Measurements from ENCODE around the gene CSK. TPM values are rescaled to one million over a fixed set of nuclear protein-coding genes. Genes with fewer than 3 reads are reported as not detected.
A peak's percentile ranks its signal among the peaks of the same experiment; 100 is the strongest.

CSK gene
- total and polyA plus RNA-seq, 2 donors (not counting 1 experiment from before 2014, with no cell fraction given): 325 to 651 TPM

GRCh38 chr15:74799255-74799855 is 17.5 kb downstream of the CSK start:
- CTCF ChIA-PET: interaction anchor here (0.7 to 37.1 kb wide), 22 partner anchors 9 to 398 kb away, joined by 3 to 2548 read pairs (median 5); partner anchors contain the start of genes CLK3, CPLX3, CSK and FAM219B
- POLR2A ChIA-PET: interaction anchor here (0.9 to 15.8 kb wide), 6 partner anchors 8 to 44 kb away, joined by 3 to 572 read pairs (median 8); partner anchors contain the start of gene CSK
- H3K9ac ChIP-seq (ENCODE audit: low read length): no peak overlapping the region

More at GRCh38 chr15:74799255-74799855, 17.5 kb downstream of the CSK start:
- Histone ChIP-seq H3K79me2 (ENCODE audit: control insufficient read depth, insufficient read depth, low read length) (peaks cover 70% of the 10 kb centered on the region), H4K20me1 (ENCODE audit: control insufficient read depth, insufficient read depth, low read length, poor library complexity, severe bottlenecking) (peaks cover 95% of the 10 kb centered on the region), H3K4me2 (replicated peaks; ENCODE audit: low read depth, low read length, poor library complexity, severe bottlenecking) (peak overlapping the region; percentile 62), H3K27me3 (replicated peaks in 1 of 4; ENCODE audit: control extremely low read depth in 1 of 4, control insufficient read depth in 3 of 4, insufficient read depth in 4 of 4, low read length in 3 of 4) (no peaks in the 10 kb centered on the region), H3K4me3 (ENCODE audit: control extremely low read depth in 1 of 5, extremely low read depth in 1 of 5, insufficient read depth in 1 of 5, low read depth in 2 of 5, low read length in 4 of 5) (no peak overlapping the region), H3K4me1 (ENCODE audit: control insufficient read depth in 2 of 2, insufficient read depth in 2 of 2, low read length in 2 of 2) (peaks cover 63 to 67% of the 10 kb centered on the region in 2 donors), H3K36me3 (replicated peaks in 1 of 2; ENCODE audit: control extremely low read depth in 1 of 2, control insufficient read depth in 1 of 2, extremely low read depth in 1 of 2, insufficient read depth in 2 of 2, low read length in 1 of 2) (peaks cover 0 to 92% of the 10 kb centered on the region in 2 experiments), H3K9me3 (ENCODE audit: control extremely low read depth in 1 of 3, control insufficient read depth in 2 of 3, insufficient read depth in 1 of 3, low read length in 2 of 3) (no peaks in the 10 kb centered on the region), H3K27ac (ENCODE audit: low read length in 2 of 2) (peak overlapping the region; percentile 89 to 93), H2AFZ (ENCODE audit: insufficient read depth, low read depth, low read length, poor library complexity, severe bottlenecking) (no peak overlapping the region)
- ATAC-seq (ENCODE audit: low read depth): peak; percentile 35
- peak; percentile 79 for DNase-seq
- Mint-ChIP-seq H3K4me3 (peak overlapping the region; percentile 78), H3K27ac (peak overlapping the region; percentile 90), H3K4me1 (peaks cover 56% of the 10 kb centered on the region), H3K27me3 (no peaks in the 10 kb centered on the region), H3K9me3 (ENCODE audit: insufficient read depth) (no peaks in the 10 kb centered on the region)
- intact Hi-C loops (cut with micrococcal nuclease): no loop called here
- 79% methylated on average over 10 of the region's 16 CpGs for WGBS (ENCODE audit: insufficient coverage)
- TF ChIP-seq, protein P1, sequence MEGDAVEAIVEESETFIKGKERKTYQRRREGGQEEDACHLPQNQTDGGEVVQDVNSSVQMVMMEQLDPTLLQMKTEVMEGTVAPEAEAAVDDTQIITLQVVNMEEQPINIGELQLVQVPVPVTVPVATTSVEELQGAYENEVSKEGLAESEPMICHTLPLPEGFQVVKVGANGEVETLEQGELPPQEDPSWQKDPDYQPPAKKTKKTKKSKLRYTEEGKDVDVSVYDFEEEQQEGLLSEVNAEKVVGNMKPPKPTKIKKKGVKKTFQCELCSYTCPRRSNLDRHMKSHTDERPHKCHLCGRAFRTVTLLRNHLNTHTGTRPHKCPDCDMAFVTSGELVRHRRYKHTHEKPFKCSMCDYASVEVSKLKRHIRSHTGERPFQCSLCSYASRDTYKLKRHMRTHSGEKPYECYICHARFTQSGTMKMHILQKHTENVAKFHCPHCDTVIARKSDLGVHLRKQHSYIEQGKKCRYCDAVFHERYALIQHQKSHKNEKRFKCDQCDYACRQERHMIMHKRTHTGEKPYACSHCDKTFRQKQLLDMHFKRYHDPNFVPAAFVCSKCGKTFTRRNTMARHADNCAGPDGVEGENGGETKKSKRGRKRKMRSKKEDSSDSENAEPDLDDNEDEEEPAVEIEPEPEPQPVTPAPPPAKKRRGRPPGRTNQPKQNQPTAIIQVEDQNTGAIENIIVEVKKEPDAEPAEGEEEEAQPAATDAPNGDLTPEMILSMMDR (IDR thresholded peaks at IDR 0.05): no peak
- TF ChIP-seq EZH2 (IDR thresholded peaks at IDR 0.05; ENCODE audit: borderline replicate concordance, insufficient read depth, low read depth, low read length, poor library complexity, severe bottlenecking): no peak

Measured in B cell (primary cell).